Gastroesophageal sphincter (tissue), 3 donors: Measurements from ENCODE around the gene MAMSTR.

Experiments used
- CTCF ChIP-seq, 4 experiments: fragments of 200-600 bp in 2 of 4; fragments of 450-650 bp in 2 of 4; sonication (generic) in 1 of 4; IDR thresholded peaks; one replicate each; pipeline ENCODE4 v1.5.1; 2017 to 2019; ENCODE audit warnings: antibody characterized with exemption in 4 of 4, mild to moderate bottlenecking in 2 of 4, moderate library complexity in 2 of 4
- POLR2A ChIP-seq, 2 donors: fragments of 450-650 bp; IDR thresholded peaks; one replicate each; pipeline ENCODE4 v1.6.1; 2017; ENCODE audit warnings: antibody characterized with exemption in 2 of 2, mild to moderate bottlenecking in 2 of 2, moderate library complexity in 1 of 2

DNA sequence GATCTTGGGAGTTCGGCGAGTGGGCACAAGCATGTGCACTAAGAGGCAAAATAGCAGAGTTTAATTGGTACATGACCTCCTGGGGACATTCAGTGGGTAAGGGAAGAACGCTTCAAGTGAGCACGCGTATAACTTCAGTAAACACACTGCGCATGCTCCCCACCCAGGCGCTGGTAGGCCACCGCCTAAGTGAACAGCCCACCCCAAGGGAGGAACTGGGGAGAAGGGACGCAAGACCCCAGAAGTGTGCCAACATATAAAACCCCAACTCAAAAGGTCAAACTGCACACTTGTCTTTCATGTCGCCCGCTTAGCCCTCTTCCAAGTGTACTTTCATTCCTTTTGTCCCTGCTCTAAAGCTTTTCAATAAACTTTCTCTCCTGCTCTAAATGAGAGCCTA is 36.2 kb downstream of the MAMSTR start:
- TF ChIP-seq CTCF (IDR thresholded peaks at IDR 0.05): no peak
- no peak for TF ChIP-seq POLR2A (IDR thresholded peaks at IDR 0.05)
